ENCODE data around the gene ATP10A. TPM values are rescaled to one million over a fixed set of nuclear protein-coding genes. Genes with fewer than 3 reads are reported as not detected.
A peak's percentile ranks its signal among the peaks of the same experiment; 100 is the strongest.

Gene ATP10A
- total and polyA plus RNA-seq, 11 donors = 0.53 to 3.3 (median 1.0) TPM

GRCh38 chr15:25799906-25800700, 63.0 kb downstream of the ATP10A start:
- Histone ChIP-seq H3K9me3 (no peaks in the 10 kb centered on the region), H3K4me1 (peaks cover 0 to 29% (median 3%) of the 10 kb centered on the region in 12 donors), H3K36me3 (no peaks in the 10 kb centered on the region), H3K4me3 (no peak overlapping the region), H3K27me3 (no peaks in the 10 kb centered on the region), H3K27ac (no peak overlapping the region)
- 60 to 72% (median 68%) methylated on average over 17 to 19 of the region's 19 CpGs for WGBS, 4 donors
- intact Hi-C loops (cut with DNase I) = loop anchor here in 2 of 10 donors (10.0 kb wide), 1 partner anchor 55 kb away; no protein-coding TSS in a partner anchor
- peak in 1 of 5 donors; percentile 20 for DNase-seq
- TF ChIP-seq, protein P1, sequence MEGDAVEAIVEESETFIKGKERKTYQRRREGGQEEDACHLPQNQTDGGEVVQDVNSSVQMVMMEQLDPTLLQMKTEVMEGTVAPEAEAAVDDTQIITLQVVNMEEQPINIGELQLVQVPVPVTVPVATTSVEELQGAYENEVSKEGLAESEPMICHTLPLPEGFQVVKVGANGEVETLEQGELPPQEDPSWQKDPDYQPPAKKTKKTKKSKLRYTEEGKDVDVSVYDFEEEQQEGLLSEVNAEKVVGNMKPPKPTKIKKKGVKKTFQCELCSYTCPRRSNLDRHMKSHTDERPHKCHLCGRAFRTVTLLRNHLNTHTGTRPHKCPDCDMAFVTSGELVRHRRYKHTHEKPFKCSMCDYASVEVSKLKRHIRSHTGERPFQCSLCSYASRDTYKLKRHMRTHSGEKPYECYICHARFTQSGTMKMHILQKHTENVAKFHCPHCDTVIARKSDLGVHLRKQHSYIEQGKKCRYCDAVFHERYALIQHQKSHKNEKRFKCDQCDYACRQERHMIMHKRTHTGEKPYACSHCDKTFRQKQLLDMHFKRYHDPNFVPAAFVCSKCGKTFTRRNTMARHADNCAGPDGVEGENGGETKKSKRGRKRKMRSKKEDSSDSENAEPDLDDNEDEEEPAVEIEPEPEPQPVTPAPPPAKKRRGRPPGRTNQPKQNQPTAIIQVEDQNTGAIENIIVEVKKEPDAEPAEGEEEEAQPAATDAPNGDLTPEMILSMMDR (IDR thresholded peaks at IDR 0.05) = no peak
- no peak for TF ChIP-seq POLR2A (IDR thresholded peaks at IDR 0.05)
- ATAC-seq = no peak

DNA sequence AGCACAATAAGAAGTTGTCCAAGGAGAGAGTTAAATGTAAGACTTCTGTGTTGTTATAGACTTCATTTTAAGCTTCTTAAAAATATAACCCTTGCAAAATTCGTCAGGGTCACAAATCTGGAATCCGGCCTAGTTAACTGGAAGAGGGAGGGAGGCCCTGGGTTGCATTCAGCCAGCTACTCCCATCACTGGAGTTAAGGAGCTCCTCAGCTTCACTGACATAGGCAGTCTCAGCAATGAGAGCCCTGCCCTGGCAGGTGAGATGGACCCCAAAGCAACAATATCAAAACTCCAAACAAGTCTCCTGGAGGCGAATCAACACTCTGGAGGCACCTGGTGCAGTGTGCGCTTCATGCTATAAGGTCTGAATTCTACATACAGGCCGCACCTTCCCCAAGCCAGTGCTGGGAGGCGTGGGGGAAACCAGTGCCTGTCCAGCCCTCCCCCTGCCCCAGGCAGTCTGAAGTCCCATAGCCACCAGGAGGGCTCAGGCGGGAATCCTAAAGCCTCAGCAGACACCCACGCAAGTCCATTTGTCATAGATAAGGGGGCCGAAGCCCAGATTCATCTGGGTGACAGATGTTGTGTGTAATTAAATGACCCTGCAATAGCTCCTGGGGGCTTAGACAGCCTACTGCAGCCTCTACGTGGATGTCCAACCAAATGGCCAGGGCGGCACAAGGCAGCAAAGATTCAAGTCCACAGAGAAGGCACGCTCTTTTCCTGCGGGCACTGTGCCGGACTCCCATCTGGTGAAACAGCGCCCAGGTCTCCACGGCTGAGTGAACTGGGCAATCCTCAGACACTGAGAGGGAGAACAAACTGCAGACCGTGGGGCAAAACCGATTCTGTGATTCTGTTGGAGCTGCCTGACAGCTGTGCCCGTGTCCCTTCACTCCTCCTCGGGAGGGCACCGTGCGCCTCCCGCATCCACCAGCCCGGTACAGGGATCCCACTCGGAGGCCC, 64.9 kb downstream of the ATP10A start:
- Histone ChIP-seq H3K4me1 (peaks cover 0 to 42% (median 3%) of the 10 kb centered on the region in 12 donors), H3K9me3 (no peaks in the 10 kb centered on the region), H3K36me3 (no peaks in the 10 kb centered on the region), H3K4me3 (peak overlapping the region in 1 of 12 donors; percentile 5), H3K27me3 (no peaks in the 10 kb centered on the region), H3K27ac (no peak overlapping the region)
- DNase-seq (peak in 1 of 5 donors; percentile 56), ATAC-seq (peak in 1 of 4 donors; percentile 54)
- intact Hi-C loops (cut with DNase I) = loop anchor here in 2 of 10 donors (10.0 kb wide), 1 partner anchor 57 kb away; no protein-coding TSS in a partner anchor
- TF ChIP-seq, protein P1 (IDR thresholded peaks at IDR 0.05) = no peak
- no peak for TF ChIP-seq POLR2A (IDR thresholded peaks at IDR 0.05)
- 79 to 84% (median 83%) methylated on average over 24 to 25 of the region's 25 CpGs for WGBS, 4 donors

GRCh38 chr15:25797511-25797935, 65.6 kb downstream of the ATP10A start:
- Histone ChIP-seq H3K9me3 (no peaks in the 10 kb centered on the region), H3K4me3 (no peak overlapping the region), H3K36me3 (no peaks in the 10 kb centered on the region), H3K27ac (no peak overlapping the region), H3K27me3 (no peaks in the 10 kb centered on the region), H3K4me1 (peaks cover 0 to 49% (median 3%) of the 10 kb centered on the region in 12 donors)
- ATAC-seq (no peak), DNase-seq (peak in 1 of 5 donors; percentile 28)
- intact Hi-C loops (cut with DNase I) = loop anchor here in 2 of 10 donors (10.0 kb wide), 1 partner anchor 57 kb away; no protein-coding TSS in a partner anchor
- WGBS, 4 donors = 56 to 85% (median 65%) methylated on average over 6 to 8 of the region's 8 CpGs
- TF ChIP-seq, protein P1 (IDR thresholded peaks at IDR 0.05) = no peak
- no peak for TF ChIP-seq POLR2A (IDR thresholded peaks at IDR 0.05)

Data from heart left ventricle (tissue), 16 donors.